A673 (cell line): ENCODE results near the gene MCM5.

Experiments used
- EZH2 ChIP-seq: fragments of 200-600 bp; sonication (generic); IDR thresholded peaks from 2 replicates; pipeline ENCODE4 v1.6.1; 2017; ENCODE audit warnings: borderline replicate concordance, low read depth, mild to moderate bottlenecking, mixed read lengths, antibody characterized with exemption, low read length; ENCODE audit not compliant: poor library complexity, severe bottlenecking
- TF ChIP-seq, protein P1 (sequence below): fragments of 300-800, 200-600 bp; sonication (generic); conservative IDR thresholded peaks from 2 replicates; pipeline ENCODE4 v1.5.1; 2017; ENCODE audit warnings: low read depth, mild to moderate bottlenecking, antibody characterized with exemption, low read length, moderate library complexity, mixed read lengths

DNA sequence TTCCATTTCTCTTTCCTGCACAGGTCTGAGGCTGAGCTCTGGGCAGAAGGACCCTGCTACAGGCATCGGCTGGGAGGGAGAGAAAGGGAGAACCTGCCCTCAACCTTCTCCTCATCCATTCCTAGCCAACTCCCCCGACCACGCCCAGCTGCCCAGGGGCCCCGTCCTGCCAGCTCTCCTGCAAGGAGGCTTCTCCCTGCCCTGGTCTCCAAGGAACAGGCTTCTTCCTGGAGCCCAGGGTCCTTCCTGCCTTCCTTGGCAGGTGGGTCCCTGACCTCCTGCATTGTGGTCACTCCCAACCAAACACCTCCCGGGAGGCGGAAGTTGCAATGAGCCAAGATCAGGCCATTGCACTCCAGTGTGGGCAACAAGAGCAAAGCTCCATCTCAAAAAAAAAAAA lies 31.6 kb upstream of the MCM5 start:
- TF ChIP-seq, protein P1, sequence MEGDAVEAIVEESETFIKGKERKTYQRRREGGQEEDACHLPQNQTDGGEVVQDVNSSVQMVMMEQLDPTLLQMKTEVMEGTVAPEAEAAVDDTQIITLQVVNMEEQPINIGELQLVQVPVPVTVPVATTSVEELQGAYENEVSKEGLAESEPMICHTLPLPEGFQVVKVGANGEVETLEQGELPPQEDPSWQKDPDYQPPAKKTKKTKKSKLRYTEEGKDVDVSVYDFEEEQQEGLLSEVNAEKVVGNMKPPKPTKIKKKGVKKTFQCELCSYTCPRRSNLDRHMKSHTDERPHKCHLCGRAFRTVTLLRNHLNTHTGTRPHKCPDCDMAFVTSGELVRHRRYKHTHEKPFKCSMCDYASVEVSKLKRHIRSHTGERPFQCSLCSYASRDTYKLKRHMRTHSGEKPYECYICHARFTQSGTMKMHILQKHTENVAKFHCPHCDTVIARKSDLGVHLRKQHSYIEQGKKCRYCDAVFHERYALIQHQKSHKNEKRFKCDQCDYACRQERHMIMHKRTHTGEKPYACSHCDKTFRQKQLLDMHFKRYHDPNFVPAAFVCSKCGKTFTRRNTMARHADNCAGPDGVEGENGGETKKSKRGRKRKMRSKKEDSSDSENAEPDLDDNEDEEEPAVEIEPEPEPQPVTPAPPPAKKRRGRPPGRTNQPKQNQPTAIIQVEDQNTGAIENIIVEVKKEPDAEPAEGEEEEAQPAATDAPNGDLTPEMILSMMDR, result no peak
- TF ChIP-seq EZH2, result no peak
